ENCODE measurements around the gene APEH. TPM values are rescaled to one million over a fixed set of nuclear protein-coding genes. Genes with fewer than 3 reads are reported as not detected.

Gene APEH
- total and polyA plus RNA-seq, 9 of the 15 experiments (the other 6 are each of a cell fraction or from before 2014, with no cell fraction given) = 70.9 to 177 (median 117) TPM

DNA sequence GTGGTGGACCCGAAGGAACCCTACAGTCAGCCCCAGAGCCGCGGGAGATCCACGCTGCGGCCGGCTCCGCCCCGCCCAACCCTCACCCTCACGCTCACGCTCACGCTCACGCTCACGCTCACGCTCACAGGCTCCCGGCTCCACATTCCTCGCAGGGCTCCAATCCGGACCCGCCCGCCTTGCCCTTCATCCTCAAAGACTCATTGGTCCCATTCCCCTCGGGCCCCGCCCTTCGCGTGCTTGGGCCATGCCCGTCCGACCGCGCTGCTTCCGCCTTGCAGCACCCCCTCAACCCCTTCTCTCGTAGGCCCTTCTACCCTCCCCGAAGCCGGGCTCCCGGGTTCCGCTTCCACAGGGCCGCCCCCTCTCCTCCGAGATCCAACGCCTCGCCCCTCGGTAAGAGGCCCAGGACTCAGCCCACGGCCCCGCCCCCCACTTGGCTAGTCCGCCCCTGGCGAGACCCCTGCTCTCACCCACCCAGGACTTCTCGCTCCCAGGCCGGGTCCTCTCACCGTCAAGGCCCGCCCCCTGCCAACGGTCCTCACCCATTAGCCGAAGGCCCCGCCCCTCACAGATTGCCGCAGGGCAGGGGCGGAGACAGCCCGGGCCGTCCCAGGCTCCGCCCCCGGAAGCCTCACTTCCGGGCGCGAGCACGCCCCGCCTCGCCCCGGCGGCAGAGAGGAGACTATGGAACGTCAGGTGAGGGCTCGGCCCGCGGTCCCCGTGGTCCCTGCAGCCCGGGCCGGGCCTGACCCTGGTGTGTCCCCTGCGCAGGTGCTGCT is at the start of gene APEH (continued):
- TF ChIP-seq, protein P1, sequence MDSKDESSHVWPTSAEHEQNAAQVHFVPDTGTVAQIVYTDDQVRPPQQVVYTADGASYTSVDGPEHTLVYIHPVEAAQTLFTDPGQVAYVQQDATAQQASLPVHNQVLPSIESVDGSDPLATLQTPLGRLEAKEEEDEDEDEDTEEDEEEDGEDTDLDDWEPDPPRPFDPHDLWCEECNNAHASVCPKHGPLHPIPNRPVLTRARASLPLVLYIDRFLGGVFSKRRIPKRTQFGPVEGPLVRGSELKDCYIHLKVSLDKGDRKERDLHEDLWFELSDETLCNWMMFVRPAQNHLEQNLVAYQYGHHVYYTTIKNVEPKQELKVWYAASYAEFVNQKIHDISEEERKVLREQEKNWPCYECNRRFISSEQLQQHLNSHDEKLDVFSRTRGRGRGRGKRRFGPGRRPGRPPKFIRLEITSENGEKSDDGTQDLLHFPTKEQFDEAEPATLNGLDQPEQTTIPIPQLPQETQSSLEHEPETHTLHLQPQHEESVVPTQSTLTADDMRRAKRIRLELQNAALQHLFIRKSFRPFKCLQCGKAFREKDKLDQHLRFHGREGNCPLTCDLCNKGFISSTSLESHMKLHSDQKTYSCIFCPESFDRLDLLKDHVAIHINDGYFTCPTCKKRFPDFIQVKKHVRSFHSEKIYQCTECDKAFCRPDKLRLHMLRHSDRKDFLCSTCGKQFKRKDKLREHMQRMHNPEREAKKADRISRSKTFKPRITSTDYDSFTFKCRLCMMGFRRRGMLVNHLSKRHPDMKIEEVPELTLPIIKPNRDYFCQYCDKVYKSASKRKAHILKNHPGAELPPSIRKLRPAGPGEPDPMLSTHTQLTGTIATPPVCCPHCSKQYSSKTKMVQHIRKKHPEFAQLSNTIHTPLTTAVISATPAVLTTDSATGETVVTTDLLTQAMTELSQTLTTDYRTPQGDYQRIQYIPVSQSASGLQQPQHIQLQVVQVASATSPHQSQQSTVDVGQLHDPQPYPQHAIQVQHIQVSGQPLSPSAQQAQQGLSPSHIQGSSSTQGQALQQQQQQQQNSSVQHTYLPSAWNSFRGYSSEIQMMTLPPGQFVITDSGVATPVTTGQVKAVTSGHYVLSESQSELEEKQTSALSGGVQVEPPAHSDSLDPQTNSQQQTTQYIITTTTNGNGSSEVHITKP (IDR thresholded peaks at IDR 0.05; ENCODE audit: partially characterized antibody) = peak; percentile 77
- TF ChIP-seq PHB (CRISPR knock-in tag; IDR thresholded peaks at IDR 0.05) (no peak), PML (IDR thresholded peaks at IDR 0.05; ENCODE audit: low read length) (no peak), PHF8 (IDR thresholded peaks at IDR 0.05; ENCODE audit: borderline replicate concordance, low read length) (peak; percentile 78; the same call in 1 of the 2 replicates), ZNF41 (CRISPR knock-in tag; conservative IDR thresholded peaks at IDR 0.05) (no peak), ZBTB7A (IDR thresholded peaks at IDR 0.05; ENCODE audit: borderline replicate concordance, control insufficient read depth, low read depth, low read length) (peak; percentile 82; the same call in 1 of the 2 replicates)
- TF ChIP-seq, protein P2, sequence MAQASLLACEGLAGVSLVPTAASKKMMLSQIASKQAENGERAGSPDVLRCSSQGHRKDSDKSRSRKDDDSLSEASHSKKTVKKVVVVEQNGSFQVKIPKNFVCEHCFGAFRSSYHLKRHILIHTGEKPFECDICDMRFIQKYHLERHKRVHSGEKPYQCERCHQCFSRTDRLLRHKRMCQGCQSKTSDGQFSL (CRISPR knock-in tag; IDR thresholded peaks at IDR 0.05) = peak; percentile 93
- TF ChIP-seq, protein P2 (tag; IDR thresholded peaks at IDR 0.05) = peak in 1 of 2 experiments; percentile 79; a peak in 2 of 4 replicates
- TF ChIP-seq, protein P3, sequence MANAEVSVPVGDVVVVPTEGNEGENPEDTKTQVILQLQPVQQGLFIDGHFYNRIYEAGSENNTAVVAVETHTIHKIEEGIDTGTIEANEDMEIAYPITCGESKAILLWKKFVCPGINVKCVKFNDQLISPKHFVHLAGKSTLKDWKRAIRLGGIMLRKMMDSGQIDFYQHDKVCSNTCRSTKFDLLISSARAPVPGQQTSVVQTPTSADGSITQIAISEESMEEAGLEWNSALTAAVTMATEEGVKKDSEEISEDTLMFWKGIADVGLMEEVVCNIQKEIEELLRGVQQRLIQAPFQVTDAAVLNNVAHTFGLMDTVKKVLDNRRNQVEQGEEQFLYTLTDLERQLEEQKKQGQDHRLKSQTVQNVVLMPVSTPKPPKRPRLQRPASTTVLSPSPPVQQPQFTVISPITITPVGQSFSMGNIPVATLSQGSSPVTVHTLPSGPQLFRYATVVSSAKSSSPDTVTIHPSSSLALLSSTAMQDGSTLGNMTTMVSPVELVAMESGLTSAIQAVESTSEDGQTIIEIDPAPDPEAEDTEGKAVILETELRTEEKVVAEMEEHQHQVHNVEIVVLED (CRISPR knock-in tag; IDR thresholded peaks at IDR 0.05) = peak; percentile 89
